Stimulated activated CD4-positive, alpha-beta T cell treated with anti-CD3 and anti-CD28 coated beads, Interleukin-2, amount 100 ng/mL, for 48 hours (primary cell): ENCODE results near the gene HGFAC.

Experiments used
- DNase-seq, 2 donors: peaks; one replicate each; pipeline ENCODE4 v3.0.0-alpha.2; 2020

The HGFAC gene

DNA sequence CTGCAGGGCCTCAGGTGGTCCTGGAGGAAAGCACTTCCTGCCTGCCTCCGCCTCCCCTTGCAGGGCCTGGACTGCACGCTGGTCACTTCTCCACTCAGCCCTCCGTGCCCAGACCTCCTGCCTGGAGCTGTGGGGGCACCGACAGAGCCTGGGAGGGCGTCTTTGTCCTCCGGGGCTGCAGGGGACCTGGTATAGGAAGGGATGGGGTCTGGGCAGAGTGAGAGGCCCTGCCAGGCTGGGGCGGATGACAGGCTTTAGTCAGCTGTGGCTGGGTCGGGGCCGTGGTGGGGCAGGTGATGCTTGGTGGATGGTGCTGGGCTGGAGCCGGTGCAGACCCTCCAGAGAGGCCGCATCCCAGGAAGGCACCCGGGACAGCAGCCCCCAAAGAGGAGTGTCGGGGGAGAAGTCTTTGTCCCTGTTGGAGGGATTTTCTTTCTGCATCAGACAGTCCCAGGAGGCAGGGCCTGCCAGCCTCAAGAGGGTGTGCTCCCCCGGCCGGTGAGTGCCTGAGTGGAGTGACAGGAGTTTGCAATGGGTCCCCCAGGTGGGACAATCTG lies 22.7 kb downstream of the HGFAC start:
- DNase-seq, result no peak

DNA sequence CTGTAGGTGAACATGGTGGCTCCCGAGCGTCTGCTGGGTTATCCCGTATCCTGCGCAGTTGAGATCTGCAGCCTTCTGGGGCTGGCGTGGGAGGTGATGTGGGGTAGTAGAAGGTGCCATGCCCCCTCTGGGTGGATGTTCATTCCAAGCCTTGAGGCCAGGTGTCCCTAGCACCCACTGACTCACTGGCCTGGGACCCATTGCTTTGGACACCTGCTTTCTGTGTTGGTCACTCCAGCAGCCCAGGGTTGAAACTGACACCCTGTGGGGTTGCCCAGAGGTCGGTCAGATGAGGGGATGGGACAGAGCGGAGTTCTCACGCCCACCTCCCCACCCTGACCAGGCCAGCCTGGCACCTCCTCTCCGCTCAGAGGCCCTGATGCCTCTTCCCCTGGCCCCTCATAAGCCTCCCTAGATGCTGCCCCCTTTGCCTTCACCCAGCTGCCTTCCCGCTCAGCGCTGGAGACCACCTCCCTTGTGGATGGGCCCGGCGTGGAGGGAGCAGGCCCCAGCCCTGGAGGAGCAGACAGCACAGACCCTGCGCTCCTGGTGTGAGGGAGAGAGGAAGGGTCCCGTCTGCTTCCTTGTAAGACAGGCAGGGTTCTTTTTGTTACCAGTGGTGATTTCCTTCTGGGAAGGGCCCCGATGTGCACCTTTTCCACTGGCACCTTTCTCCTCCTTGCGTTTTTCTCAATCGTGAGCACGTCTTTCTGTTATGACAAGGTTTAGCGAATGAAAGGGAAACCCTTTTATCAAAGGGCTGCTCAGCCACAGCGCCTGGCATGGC lies 23.3 kb downstream of the HGFAC start:
- DNase-seq, result no peak

DNA sequence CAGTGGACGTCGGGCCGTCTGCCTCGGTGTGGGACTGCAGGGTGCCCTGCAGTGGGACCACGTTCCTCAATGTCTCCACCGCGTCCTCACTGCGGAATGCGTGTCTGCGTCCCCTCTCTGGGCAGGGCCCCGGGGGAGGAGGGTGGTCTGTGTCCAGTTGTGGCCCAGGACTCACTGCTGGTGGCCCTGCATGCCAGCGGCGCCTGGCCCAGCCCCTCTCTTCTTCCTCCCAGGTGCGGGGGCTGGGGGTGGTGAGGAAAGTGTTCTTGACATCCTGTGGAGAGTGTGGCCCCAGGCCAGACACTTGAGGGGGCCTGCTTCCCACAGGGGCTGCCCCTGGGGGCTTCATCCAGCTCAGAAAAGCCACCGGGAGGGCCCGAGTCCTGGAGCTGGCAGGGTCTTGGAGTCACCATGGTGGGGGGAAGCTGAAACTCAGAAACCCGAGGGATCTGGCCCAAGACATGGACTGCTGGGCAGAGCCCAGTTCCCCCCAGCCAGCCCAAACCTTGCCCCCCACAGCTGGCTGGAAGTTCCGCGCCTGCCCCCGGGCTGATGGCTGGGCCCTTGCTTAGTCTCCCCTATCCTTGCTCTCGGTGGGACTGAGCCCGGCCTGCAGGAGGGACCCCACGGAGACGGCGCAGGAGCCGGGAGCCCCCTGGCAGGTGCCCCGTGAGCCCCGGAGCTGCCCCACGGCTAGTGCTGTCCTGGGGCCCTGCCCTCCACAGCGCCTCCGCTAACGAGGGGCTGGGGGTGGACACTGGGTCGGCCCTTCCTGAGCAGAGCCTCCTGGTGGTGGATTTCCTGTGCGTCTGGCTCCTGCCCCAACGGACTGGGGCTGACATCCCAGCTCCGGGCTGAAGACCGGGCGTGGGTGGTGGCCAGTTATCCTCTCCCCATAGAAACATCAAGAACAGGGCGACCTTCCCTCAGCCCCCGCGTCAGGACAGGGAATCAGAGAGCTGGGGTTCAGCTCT lies 24.2 kb downstream of the HGFAC start:
- no peak for DNase-seq

DNA sequence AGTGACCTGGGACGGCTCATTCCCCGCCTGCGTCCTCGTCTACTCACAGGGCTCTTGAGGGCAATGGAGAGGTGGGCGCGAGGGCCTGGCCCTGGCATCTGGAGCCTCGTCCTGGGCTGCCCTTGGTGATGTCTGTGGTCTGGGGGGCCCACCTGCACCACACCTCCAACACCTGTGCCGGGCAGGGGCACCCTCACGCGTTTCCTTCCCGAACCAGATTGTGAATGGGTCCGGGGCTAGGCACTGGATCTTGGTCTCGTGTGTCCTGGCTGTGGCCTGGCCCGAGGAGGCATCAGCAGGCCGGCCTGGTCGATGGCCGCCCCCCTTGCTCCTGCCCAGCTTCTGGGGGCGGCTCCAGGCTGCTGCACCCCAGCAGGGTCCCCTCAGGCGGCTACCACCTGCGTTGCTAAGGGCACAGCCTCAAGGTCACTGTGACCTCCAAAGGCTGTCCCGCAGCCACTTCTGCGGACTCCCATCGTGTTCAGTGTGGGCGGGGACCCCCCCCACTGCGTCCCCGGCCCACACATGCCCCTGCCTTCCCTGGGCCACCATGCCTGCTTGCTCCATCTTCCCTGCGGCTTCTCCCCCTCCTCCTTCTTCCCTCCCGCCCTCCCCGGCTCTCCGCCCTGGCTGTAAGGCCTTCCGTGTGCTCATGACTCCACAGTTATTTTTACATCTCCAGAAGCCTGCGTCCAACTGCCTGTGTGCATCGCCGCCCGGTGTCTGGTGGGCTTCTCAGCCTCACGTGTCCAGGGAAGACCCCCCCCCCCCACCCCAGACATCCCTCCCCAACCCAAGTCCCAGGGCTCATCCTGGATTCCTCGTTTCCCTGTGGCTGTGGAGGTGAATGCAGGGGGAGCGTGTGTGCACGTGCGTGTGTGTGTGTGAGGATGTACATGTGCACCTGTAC lies 25.2 kb downstream of the HGFAC start:
- DNase-seq, result no peak

DNA sequence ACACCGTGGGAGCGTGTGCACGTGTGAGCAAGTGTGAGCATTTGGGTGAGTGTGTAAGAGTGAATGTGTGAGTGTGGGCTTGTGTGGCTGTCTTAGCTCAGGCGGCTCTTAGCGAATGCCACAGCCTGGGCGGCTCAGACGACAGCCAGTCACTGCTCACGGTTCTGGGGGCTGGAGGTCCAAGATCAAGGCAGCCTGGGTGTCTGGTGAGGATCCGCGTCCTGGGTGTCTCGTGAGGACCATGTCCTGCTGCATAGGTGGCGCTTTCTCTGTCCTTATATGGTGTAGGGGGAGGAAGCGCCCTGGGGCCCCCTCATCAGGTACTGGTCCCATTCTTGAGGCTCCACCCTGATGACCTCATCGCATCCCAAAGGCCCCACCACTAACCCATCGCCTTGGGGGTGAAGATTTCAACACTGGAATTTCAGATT lies 25.8 kb downstream of the HGFAC start:
- no peak for DNase-seq

DNA sequence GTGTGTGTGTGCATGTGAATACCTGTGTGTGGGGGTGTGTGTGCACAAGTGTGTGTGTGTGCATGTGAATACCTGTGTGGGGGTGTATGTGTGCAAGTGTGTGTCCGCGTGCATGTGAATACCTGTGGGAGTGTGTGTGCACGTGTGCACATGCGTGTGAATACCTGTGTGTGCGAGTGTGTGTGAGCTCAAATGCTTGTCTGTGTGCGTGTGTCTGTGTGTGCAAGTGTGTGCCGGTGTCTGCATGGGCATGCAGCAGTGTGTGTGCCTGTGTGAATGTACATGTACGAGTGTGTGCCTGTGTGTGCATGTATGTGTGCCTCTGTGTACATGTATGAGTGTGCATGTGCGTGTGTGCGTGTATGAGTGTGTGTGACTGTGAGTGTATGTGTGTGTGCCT lies 26.4 kb downstream of the HGFAC start:
- DNase-seq, result no peak

DNA sequence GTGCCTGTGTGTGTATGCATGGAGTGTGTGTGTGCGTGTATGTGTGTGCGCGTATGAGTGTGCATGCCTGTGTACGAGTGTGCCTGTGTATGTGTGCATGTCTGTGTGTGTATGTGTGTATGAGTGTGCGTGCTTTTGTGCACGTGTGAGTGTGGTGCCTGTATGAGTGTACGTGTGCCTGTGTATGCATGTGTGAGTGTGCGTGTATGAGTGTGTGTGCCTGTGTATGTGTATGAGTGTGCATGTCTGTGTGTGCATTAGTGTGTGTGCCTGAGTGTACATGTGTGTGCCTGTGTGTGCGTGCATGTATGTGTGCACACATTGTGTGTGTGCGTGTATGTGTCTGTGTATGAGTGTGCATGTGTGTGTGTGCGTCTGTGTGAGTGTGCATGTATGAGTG lies 27.0 kb downstream of the HGFAC start:
- no peak for DNase-seq

DNA sequence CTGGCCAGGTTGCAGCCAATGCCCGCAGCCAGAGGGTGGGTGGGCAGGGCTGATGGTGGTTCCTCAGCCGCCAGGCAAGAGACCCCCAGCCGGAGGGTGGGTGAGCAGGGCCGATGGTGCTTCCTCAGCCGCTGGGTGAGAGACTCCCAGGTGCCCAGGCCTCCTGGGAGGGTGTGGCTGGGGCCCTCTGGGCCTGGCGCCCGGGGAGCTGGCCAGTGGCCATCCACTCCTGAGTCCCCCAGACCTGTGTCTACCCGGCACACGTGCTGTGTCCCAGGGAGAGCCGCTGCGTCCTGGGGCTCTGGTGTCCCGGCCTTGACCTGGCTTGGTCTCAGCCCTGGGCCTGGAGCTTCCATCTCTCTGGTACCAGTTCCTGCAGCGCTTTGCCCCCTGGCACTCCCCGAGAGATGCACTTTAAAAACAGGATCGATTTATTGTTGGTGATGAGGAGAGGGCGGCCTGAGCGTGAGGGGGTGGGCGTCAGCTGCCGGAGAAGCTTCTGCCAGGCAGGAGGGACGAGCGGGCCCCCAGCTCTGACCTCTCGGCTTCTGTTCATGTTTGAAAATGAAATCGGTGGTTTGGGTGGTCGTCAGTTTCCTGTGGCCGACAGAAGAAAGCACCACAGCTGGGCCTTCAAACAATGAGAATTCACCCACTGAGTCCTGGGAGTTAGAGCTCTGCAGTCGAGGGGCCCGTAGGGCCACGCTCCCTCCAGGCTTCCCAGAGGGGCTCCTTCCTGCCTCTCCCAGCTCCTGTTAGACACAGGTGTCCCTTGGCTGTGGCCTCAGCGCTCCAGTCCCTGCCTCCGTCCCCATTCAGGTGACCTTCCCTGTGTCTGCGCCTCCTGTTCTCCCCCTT lies 27.8 kb downstream of the HGFAC start:
- no peak for DNase-seq

DNA sequence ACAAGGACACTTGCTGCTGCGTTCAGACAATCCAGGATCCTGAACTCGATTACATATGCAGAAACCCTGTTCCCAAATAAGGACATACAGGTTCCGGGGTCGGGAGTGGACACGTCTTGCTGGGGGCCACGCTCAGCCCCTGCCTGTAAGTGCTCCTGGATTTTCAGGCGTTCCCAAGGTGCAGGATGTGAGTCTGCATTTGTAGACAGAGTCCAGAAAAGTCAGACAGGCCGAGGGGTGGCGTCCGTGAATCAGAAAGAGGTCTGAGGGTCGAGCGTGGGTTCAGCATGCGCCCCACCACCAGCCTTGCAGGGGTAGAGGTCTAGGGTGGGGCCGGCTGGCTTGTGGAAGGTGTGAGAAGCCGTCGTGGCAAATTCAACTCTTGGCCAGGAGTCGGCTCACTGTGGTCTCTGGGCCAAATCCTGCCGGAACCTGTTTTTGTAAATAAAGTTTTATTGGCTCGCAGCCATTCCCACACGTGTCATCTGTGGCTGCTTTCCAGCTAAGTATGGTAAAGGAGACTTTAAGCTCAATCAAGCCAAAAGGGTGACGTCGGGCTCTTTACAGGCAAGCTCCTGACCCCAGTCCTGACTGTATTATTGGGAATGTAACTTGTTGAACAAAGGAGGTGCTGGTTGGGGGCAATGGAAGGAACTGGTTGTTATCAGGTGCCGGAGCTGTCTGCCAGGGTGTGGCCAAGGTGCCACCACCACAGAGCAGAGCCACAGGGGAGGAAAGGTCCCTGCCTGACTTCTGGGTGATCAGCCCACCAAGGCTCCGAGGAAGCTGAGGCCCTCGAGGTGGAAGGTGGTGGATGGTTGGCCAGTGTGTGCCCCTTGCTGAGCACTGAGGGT lies 28.7 kb downstream of the HGFAC start:
- DNase-seq, result no peak

DNA sequence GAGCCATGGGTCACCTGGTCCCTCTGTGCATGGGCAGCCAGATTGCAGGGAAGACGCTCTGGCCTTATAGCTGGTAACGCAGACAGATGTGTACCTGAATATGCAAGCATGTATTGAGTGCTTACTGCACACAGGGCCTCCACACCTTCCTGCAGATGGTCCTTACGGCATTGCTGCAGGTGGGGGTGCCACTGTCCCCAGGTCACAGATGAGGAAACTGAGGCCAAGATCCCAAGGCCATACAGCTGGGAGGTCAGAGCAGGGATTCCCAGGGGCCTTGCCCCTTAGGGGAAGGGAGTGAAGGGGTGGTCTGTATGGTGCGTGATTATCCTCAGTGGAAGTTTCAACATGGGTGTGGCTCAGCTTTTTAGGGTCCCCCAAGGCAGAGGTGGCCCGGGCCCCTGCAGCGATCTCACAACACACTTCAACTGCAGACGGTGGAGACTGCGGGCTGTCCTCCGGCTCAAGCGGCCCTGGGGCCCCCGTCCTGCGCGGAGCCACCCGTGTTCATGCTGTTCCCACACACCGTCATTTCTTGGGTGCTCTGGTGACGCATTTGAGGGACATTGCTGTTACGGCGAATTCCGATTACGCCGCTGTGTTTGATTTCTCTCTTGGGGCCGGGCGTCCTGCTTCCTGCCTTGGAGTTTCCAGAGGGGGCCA lies 29.5 kb downstream of the HGFAC start:
- DNase-seq, result no peak

DNA sequence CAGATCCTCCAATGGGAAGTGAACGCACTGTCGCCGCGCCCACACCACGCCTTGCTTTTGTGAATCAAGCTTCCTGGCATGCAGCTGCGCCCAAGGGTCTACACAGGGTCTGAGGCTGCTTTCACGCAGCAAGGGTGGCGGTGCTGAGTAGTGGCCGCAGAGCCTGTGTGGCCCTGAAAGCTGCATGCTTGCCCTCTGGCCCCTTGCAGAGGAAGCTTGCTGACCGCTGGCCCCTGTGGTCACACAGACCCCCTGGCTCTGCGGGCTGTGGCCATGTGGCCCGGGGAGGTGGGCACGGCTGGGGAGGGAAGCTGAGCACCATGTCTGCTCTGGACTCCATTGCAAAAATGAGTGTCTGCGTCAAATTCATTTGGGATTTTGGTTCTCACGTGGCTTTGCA lies 30.1 kb downstream of the HGFAC start:
- DNase-seq, result no peak

DNA sequence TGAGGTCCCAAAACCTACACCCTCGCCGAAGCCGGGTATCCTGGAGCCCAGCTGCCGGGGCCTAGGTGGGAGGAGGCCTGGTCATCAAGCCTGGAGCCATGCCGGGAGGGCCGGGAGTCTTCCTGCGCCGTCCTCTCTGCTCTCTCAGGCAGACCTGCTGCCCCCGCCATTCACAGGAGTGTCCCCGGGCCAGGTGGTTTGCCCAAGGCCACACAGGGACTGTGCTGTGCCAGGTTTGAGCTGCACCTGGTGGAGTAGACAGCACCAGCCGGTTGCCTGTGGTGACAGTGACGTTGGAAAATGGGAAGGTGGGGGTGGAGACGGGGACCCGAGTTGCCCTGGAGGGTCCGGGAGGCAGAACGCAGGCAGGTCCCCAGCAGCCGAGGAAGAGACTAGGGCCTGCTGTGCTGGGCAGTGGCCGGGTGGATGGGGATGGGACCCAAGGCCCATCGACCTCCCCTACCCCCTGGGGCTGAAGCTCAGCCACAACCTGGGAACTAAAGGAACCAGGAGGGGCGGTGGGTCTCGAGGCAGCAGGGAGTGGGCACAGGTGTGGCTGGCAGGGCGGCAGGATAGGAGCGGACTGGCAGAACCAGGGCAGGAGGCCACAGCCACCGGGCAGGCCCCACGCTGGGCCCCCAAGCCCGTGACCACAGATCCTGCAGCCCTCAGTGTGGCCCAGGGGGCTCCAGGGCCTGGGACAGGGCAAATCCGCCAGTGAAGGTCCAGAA lies 30.8 kb downstream of the HGFAC start:
- no peak for DNase-seq

DNA sequence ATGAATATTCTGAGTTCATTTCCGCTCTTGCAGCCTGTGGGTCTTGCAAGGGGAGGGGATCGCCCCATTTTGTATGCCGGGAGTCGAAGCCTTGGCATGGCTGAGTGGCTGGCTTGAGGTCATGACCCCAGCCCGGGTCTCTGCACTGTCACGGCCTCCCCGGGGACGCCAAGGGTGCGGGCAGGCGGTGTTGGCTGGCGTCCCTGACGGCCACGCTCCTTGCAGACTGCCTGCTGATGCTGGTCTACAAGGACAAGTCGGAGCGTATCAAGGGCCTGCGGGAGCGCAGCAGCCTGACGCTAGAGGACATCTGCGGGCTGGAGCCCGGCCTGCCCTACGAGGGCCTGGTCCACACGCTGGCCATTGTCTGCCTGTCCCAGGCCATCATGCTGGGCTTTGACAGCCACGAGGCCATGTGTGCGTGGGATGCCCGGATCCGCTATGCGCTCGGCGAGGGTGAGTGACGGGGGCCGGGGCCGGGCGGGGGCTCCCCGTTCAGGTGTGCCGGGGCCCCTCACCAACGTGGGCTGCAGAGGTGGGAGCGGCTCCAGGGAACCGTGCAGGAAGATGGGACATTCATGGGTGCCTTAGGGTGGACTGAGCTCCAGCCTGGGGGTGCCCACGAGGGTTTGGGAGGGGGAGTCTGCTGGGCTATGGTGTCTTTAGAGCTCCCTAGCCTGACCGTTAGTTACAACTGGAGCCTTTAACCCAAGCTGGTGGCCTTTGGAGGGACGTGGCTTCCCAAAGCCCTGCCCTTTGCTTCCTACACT lies 31.6 kb downstream of the HGFAC start:
- no peak for DNase-seq

DNA sequence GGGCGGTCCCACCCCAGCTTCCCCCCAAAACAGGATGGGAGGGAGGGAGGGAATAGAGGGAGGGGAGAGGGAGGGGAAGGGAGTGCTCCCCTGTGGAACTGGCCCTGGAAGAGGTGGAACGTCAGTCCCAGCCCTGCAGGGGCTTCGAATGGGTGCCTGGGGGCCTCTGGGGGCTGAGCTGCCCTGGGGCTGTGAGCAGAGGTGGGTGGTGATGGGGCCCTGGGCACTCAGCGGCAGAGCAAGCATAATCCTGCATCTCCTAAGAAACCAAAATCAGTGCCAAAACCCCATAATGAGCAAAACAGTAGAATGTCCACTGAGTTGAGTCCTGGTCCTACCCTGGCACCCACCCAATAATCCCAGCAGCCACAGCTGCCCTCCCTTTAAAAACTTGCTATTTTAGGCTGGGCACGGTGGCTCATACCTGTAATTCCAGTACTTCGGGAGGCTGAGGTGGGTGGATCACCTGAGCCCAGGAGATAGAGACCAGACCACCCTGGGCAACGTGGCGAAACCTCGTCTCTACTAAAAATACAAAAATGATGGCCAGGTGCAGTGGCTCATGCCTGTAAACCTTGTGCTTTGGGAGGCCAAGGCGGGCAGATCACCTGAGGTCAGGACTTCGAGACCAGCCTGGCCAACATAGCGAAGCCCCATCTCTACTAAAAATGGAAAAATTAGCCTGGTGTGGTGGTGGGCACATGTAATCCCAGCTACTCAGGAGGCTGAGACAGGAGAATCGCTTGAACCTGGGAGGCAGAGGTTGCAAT lies 32.4 kb downstream of the HGFAC start:
- no peak for DNase-seq

DNA sequence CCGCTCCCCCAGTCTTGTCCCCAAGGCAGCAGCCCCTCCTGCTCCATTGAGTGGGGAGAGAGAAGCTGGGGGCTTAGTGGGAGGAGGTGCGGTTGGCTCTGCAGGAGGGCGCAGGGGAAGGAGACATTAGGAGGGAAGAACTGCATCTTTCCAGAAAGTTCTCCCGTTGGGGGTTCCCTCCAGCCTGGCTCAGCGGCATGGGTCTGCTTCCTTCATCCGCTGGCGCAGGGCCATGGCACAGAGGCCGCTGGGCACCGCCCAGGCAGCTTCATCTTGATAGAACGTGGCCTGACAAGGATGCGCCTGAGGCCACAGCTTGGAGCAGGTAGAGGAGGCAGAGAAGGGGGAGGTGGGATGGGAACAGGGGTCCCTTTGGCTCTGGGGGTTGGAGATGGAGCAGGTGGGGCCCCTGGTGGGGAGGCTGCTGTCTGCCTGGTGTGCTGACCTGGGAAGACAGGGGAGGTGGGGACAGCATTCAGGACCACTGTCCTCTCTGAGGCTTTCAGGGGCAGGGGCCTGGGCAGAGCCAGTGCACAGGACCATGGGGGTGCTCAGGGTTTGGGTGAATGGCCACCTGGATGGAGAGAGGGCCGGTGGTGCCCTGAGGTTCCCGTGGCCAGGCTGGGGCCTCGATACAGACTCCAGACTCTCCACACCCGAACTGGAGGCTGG lies 33.4 kb downstream of the HGFAC start:
- no peak for DNase-seq

DNA sequence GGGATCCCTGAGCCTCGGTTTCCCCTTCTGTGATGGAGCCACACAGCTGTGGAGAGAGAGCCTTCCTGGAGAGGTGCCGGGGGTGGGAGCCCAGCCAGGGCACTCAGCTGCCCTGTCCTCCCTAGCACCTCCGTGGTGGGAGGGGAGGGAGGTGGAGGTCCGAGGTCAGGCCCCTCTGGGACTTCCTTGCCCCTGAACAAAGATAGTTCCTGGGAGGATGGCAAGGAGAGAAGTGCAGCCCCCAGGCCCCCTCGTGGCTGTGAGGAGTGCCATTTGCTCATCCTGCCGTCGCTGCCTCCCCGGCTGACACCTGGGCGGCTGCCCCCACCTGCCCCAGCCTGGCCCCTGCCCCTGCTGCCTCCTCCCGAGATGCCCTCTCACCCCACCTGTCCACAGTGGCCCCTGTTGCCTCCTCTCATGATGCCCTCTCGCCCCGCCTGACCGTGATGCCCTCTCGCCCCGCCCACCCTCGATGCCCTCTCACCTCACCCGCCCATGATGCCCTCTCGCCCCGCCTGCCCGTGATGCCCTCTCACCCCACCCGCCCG lies 34.0 kb downstream of the HGFAC start:
- DNase-seq, result no peak

DNA sequence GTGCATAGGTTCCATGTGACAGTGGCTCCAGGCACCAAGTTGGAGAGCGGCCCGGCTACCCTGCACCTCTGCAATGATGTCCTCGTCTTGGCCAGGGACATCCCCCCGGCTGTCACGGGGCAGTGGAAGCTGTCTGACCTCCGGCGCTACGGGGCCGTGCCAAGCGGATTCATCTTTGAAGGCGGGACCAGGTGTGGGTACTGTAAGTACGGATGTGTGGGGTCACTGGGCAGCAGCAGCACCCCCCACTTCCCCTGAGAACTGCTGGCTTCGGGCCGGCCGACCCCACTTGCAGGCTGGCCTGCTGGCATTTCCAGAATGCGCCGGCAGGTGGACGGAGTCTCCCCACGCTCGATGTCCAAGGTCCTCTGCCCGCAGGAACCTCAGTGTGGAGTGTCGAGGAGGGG lies 34.6 kb downstream of the HGFAC start:
- DNase-seq, result no peak
